GM20000 (cell line): ENCODE data around the gene PARN.
A peak's percentile ranks its signal among the peaks of the same experiment; 100 is the strongest.

Experiments used
- DNase-seq: peaks from one replicate; pipeline ENCODE4 v3.0.0; 2012; ENCODE audit warnings: low spot score
- TF ChIP-seq, protein P1 (sequence below): IDR thresholded peaks from 2 replicates; pipeline ENCODE4 v1.5.1; 2012; ENCODE audit warnings: mild to moderate bottlenecking, control low read depth; ENCODE audit errors: extremely low read depth, missing control alignments

The PARN gene

DNA sequence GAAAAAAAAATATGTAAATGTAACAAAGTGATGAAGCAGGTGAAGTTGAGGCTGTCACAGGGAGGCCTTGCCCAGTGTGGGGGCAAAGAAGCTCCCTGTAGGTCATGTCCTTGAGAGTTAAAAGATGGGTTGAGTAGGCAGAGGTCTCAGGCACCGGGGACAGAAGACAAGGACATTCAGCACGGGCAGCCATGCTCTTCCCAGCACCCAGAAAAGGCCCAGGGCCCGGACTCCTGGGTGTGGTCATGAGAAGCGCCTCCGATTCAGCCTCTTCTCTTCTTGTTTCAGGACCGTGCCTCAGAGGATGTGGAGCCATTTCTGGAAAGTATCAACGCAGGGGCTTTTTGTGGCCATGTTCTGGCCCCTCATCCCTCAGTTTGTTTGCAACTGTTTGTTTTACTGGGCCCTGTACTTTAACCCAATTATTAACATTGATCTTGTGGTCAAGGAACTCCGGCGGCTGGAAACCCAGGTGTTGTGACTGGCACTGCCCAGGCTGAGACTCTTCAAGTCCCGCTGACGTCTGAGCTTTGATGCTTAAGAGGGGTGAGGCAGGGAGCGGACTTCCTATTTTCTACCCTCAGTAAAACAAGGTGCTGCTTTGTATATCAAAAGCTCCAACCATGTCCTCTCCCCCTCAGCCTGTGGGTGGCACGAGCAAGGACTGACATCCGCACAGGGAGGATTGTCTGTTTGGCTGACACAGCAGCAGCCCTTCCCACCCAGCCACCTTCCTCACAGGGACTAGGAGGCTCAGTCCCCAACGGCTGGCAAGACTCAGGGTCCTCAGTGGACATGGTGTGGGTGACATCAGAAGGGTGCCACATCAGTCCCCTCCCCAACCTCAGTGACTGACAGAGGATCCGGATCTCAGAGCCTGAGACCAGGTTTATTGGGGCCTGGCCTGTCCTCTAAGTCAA lies 37.5 kb upstream of the PARN start:
- DNase-seq, result no peak
- TF ChIP-seq, protein P1, sequence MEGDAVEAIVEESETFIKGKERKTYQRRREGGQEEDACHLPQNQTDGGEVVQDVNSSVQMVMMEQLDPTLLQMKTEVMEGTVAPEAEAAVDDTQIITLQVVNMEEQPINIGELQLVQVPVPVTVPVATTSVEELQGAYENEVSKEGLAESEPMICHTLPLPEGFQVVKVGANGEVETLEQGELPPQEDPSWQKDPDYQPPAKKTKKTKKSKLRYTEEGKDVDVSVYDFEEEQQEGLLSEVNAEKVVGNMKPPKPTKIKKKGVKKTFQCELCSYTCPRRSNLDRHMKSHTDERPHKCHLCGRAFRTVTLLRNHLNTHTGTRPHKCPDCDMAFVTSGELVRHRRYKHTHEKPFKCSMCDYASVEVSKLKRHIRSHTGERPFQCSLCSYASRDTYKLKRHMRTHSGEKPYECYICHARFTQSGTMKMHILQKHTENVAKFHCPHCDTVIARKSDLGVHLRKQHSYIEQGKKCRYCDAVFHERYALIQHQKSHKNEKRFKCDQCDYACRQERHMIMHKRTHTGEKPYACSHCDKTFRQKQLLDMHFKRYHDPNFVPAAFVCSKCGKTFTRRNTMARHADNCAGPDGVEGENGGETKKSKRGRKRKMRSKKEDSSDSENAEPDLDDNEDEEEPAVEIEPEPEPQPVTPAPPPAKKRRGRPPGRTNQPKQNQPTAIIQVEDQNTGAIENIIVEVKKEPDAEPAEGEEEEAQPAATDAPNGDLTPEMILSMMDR, result no peak

DNA sequence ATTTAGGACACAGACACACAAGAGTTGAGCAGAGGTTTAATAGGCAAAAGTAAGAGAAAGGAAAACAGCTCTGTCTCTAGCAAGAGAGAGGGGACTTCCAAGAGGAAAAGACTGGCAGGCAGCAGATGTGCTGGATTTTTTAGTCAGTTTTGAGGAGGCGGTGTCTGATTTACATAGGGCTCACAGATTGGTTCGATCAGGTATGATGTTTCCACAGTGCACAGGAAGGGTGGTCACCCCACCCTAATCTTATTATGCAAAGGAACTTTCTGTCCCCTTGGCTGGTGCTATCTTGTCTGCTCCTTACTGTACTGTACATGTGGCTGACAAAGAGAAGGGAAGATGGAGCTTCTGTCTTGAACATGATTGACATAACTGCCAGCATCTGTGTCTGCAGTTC lies 28.0 kb upstream of the PARN start:
- TF ChIP-seq, protein P1, result no peak

DNA sequence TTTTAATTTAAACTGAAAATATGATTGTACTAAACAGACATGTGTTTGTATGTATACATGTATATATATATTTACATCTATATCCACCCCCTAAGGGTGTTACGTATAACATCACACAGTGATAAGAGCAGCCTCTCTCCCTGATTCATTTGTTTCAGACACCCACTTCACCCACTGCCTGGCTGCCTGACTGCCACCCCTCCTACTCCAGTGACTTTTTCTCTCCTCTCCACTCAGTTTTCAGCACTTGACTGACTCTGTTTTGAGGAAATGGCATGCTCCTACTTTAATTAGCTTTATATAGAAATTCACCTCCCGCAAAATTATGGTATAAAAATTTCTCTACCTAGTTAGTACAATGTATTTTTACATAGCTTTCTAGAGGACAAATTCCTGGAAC lies 22.7 kb upstream of the PARN start:
- TF ChIP-seq, protein P1, result no peak

More for the DNA sequence above, 28.0 kb upstream of the PARN start:
- DNase-seq, result peak; percentile 45

DNA sequence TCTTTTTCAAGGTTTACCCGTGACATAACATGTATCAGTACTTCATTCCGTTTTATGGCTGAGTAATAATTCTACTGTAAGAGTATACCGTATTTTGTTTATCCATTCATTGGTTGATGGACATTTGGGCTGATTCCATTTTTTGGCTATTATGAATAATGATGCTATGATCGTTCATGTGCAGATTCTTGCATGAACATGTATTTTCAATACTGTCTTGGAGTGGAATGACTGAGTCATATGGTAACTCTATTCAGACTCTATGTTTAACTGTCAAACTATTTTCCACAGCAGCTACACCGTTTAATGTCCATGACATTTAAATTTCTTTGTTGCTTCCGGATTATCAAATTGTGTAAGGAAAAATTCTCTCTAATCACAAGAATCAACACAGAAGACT lies 20.6 kb upstream of the PARN start:
- DNase-seq, result no peak
- TF ChIP-seq, protein P1, result no peak

More for the DNA sequence above, 22.7 kb upstream of the PARN start:
- DNase-seq, result no peak

DNA sequence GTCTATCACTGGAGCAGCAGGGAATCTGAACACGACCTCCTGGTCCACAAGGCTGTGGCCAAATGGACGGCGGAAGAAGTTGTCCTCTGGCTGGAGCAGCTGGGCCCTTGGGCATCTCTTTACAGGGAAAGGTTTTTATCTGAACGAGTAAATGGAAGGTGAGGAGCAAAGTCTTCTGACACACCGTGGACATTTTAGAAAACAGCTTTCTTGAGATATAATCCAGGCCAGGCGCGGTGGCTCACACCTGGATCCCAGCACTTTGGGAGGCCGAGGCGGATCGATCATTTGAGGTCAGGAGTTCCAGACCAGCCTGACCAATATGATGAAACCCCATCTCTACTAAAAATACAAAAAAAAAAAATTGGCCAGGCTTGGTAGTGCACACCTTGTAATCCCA lies 19.8 kb upstream of the PARN start:
- no peak for DNase-seq
- TF ChIP-seq, protein P1, result no peak

DNA sequence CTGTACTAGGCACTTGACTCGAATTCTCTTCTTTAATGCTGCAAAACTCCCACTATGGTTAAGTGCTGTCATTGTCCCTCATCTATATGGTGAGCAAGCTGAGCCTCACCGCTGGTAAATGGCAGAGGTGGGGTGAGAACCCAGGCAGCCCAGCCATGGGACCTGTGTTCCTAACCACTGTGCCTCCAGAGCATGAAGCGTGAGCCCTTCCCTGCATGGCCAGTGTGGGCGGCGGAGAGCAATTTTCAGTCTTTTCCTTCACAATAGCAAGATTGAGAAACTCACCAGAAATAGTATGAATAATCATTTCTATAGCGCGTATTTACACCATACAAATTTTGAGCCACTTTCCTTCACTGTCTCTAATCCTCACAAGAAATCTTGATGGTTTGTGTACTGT lies 11.9 kb upstream of the PARN start:
- DNase-seq, result no peak
- TF ChIP-seq, protein P1, result no peak

DNA sequence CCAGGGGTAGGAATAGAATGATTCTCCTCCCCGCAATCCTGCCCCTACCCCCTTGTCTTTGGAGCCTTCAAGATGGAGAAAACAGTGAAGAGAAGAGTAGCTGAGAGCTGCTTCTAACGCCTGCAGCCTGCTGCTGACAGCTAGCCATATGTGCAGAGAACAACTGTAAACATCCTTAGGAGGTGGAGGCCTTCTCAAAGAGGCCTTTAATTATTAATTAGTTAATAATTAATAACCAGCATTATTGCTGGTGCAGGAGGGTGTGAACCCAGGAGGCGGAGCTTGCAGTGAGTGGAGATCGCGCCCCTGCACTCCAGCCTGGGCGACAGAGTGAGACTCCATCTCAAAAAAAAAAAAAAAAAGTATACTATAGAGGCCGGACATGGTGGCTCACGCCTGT lies 11.1 kb upstream of the PARN start:
- TF ChIP-seq, protein P1, result no peak
- no peak for DNase-seq
